GM12878 (cell line): Measurements from ENCODE around the gene CA11. TPM values are rescaled to one million over a fixed set of nuclear protein-coding genes. Genes with fewer than 3 reads are reported as not detected.

ENCODE experiments used
- BHLHE40 ChIP-seq, 2 experiments: fragments of 450-650 bp in 1 of 2; IDR thresholded peaks; 2 replicates each; pipeline ENCODE4 v1.6.1; 2011 to 2017; ENCODE audit warnings: low read depth in 2 of 2, borderline replicate concordance in 1 of 2, improper control_type of control experiment in 1 of 2, low read length in 1 of 2, mild to moderate bottlenecking in 1 of 2
- HDGF ChIP-seq: fragments of 450-650 bp; IDR thresholded peaks from 2 replicates; pipeline ENCODE4 v1.6.1; 2016; ENCODE audit warnings: antibody characterized with exemption
- MAX ChIP-seq: IDR thresholded peaks from 2 replicates; pipeline ENCODE4 v1.6.1; 2012; ENCODE audit warnings: low read depth, low read length, improper control_type of control experiment
- NFYB ChIP-seq: IDR thresholded peaks from 2 replicates; pipeline ENCODE4 v1.6.1; 2011; ENCODE audit warnings: low read depth, mild to moderate bottlenecking, low read length, improper control_type of control experiment, moderate library complexity; ENCODE audit not compliant: insufficient read depth
- NKRF ChIP-seq: fragments of 450-650 bp; conservative IDR thresholded peaks from 2 replicates; pipeline ENCODE4 v1.6.1; 2017; ENCODE audit warnings: mild to moderate bottlenecking, moderate library complexity
- RELB ChIP-seq: fragments of 450-650 bp; IDR thresholded peaks from 2 replicates; pipeline ENCODE4 v1.6.1; 2017; ENCODE audit warnings: low read depth, mild to moderate bottlenecking, moderate library complexity
- RFX5 ChIP-seq: IDR thresholded peaks from 2 replicates; pipeline ENCODE4 v1.6.1; 2011; ENCODE audit warnings: low read depth, low read length, improper control_type of control experiment
- SKIL ChIP-seq: fragments of 450-650 bp; IDR thresholded peaks from 2 replicates; pipeline ENCODE4 v1.6.1; 2017; ENCODE audit warnings: mild to moderate bottlenecking, low read depth, inconsistent platforms; ENCODE audit not compliant: poor library complexity, severe bottlenecking
- SPI1 ChIP-seq: IDR thresholded peaks from 2 replicates; pipeline ENCODE4 v1.6.1; 2011; ENCODE audit warnings: low read depth, mild to moderate bottlenecking, low read length, moderate library complexity, borderline replicate concordance; ENCODE audit not compliant: insufficient read depth
- ZNF592 ChIP-seq: fragments of 450-650 bp; IDR thresholded peaks from 2 replicates; pipeline ENCODE4 v1.6.1; 2017; ENCODE audit warnings: mild to moderate bottlenecking, moderate library complexity
- ZNF687 ChIP-seq: fragments of 450-650 bp; IDR thresholded peaks from 2 replicates; pipeline ENCODE4 v1.6.1; 2017; ENCODE audit warnings: mild to moderate bottlenecking, moderate library complexity
- polyA plus RNA-seq, 11 experiments: library from polyadenylated mRNA; depleted of rRNA in 4 of 11; unstranded in 6 of 11; stranded (reverse) in 5 of 11; fragments of >200 nt; fragmentation: Nextera tagmentation in 4 of 11; fragmentation: Illumina TruSeq in 1 of 11; extraction: Ambion mirVana in 4 of 11; extraction: Trizol in 1 of 11; gene quantifications; 1 replicate in 1 of 11; 2 replicates in 10 of 11; pipeline versions ENCODE4 v1.2.1 to v1.2.3, GENCODE V29; 2011 to 2016; ENCODE audit warnings: inconsistent platforms in 2 of 11, missing spikeins in 2 of 11, low read depth in 1 of 11
- total RNA-seq, 4 experiments: library from RNA; depleted of rRNA in 3 of 4; stranded (reverse); fragments of >200 nt in 3 of 4; fragmentation: Illumina TruSeq in 1 of 4; extraction: Trizol in 1 of 4; gene quantifications; 2 replicates each; pipeline versions ENCODE4 v1.2.1 to v1.2.3, GENCODE V29; 2013 to 2021

Gene CA11
- total and polyA plus RNA-seq, 10 of the 15 experiments (the other 5 are each of a cell fraction or from before 2014, with no cell fraction given) = 1.7 to 7.5 (median 2.4) TPM

- TF ChIP-seq NKRF (no peak), RFX5 (no peak), ZNF592 (0 out of 2 replicates have a peak, but pooled peaks have one; percentile 84), MAX (0 out of 2 replicates have a peak, but pooled peaks have one; percentile 7), HDGF (no peak), BHLHE40 (IDR thresholded peaks at IDR 0.05; ENCODE audit: borderline replicate concordance in 1 of 2, low read depth in 2 of 2, low read length in 1 of 2) (peak; percentile 77 to 87), ZNF687 (peak; percentile 91), SPI1 (no peak), NFYB (0 out of 2 replicates have a peak, but pooled peaks have one; percentile 27), SKIL (peak; percentile 25), RELB (peak; percentile 19; the same call in 1 of the 2 replicates)
These were observed 12.6 kb downstream of the CA11 start (continued) for GRCh38 chr19:48633148-48634035.
